ENCODE results near the gene ENTPD7.

DNA sequence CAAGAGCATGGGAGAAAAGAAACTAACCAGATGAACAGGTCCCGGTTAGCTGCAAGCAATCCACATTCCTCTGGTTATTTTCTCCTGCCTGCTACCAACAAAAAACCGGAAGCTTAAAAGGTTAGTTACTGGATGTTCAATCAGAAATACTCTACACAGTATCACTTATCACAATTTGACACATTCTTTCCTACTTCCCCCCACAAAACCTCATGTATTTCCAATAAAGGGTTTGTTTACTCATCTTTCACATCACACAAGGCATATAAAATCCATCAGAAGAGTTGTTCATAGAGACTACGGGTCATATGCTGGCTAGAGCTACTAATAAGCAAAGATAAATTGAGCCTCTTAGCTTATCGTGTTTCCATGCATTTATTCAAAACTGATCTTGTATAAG is 43.9 kb upstream of the ENTPD7 start:
- no peak for TF ChIP-seq POLR2A (IDR thresholded peaks at IDR 0.05; ENCODE audit: low read depth)
- TF ChIP-seq CTCF (IDR thresholded peaks at IDR 0.05) = no peak
- TF ChIP-seq POLR2AphosphoS5 (IDR thresholded peaks at IDR 0.05) = no peak

Data from esophagus muscularis mucosa (tissue), 3 donors.